Endothelial cell of umbilical vein (primary cell): ENCODE results near the gene FUT3. TPM values are rescaled to one million over a fixed set of nuclear protein-coding genes. Genes with fewer than 3 reads are reported as not detected.

Experiments used
- BruUV-seq: library from RNA; stranded (reverse); fragments of 400-500 nt; replicated peaks from 2 replicates; lab custom pipeline; 2021; lab: Mats Ljungman, UMichigan
- CTCF ChIA-PET: fragments of 300-600, 350-600 bp; sonication (Branson Sonifier 250); formaldehyde crosslinking; loops from one replicate; lab custom pipeline; 2021; ENCODE audit warnings: antibody characterized with exemption, inconsistent platforms; lab: Charles Lee
- POLR2A ChIA-PET: fragments of 300-600, 350-600 bp; sonication (Branson Sonifier 250); formaldehyde crosslinking; loops from one replicate; lab custom pipeline; 2021; ENCODE audit warnings: antibody characterized with exemption, inconsistent platforms; lab: Charles Lee
- DNase-seq: peaks from one replicate; pipeline ENCODE4 v3.0.0-alpha.2; 2011; ENCODE audit warnings: low read depth, low spot score
- FAIRE-seq: peaks from 2 replicates; lab custom pipeline; 2011; peaks lifted over from hg19 to GRCh38; lab: Jason Lieb, UNC
- H2AFZ ChIP-seq: 2 replicates; pipeline ENCODE4 v1.6.0; 2012; ENCODE audit warnings: low read depth, low read length, control low read depth, inconsistent platforms
- H3K27ac ChIP-seq: 2 replicates; pipeline ENCODE4 v1.5.1; 2011; ENCODE audit warnings: low read depth, mild to moderate bottlenecking, control low read depth, low read length, moderate library complexity; ENCODE audit not compliant: insufficient read depth
- H3K27me3 ChIP-seq, 2 experiments: 2 replicates each; pipeline versions ENCODE4 v1.6.0 to v1.6.1; 2011; ENCODE audit warnings: low read length in 2 of 2, mixed read lengths in 1 of 2; ENCODE audit not compliant: control insufficient read depth in 2 of 2, insufficient read depth in 2 of 2
- H3K36me3 ChIP-seq, 2 experiments: 2 replicates in 1 of 2; 3 replicates in 1 of 2; pipeline ENCODE4 v1.5.1; 2011; ENCODE audit warnings: low read length in 2 of 2, mild to moderate bottlenecking in 1 of 2, moderate library complexity in 1 of 2; ENCODE audit not compliant: control insufficient read depth in 2 of 2, insufficient read depth in 2 of 2; ENCODE audit errors: extremely low read depth in 1 of 2
- H3K4me1 ChIP-seq: 3 replicates; pipeline ENCODE4 v1.5.1; 2011; ENCODE audit warnings: mild to moderate bottlenecking, low read length; ENCODE audit not compliant: control insufficient read depth, insufficient read depth; ENCODE audit errors: extremely low read depth
- H3K4me2 ChIP-seq: 2 replicates; pipeline ENCODE4 v1.6.1; 2011; ENCODE audit warnings: low read length, control low read depth, mixed read lengths; ENCODE audit not compliant: insufficient read depth
- H3K4me3 ChIP-seq, 3 experiments: fragments of 200-600 bp in 1 of 3; sonication (generic), shearing (Covaris generic) in 1 of 3; replicated peaks in 1 of 3; 2 replicates each; pipeline ENCODE4 v1.5.1; 2011 to 2016; ENCODE audit warnings: control low read depth in 3 of 3, low read length in 3 of 3, mild to moderate bottlenecking in 2 of 3, inconsistent platforms in 1 of 3, low read depth in 1 of 3, moderate library complexity in 1 of 3; ENCODE audit not compliant: insufficient read depth in 1 of 3
- H3K79me2 ChIP-seq: 2 replicates; pipeline ENCODE4 v1.6.0; 2012; ENCODE audit warnings: low read length, inconsistent platforms; ENCODE audit not compliant: control insufficient read depth, insufficient read depth
- H3K9ac ChIP-seq: replicated peaks from 2 replicates; pipeline ENCODE3; 2011; ENCODE audit warnings: low read length, control low read depth; ENCODE audit not compliant: insufficient read depth; ENCODE audit errors: extremely low read depth
- H3K9me1 ChIP-seq: replicated peaks from 3 replicates; pipeline ENCODE4 v1.6.0; 2011; ENCODE audit warnings: mild to moderate bottlenecking, low read length; ENCODE audit not compliant: control insufficient read depth, insufficient read depth; ENCODE audit errors: extremely low read depth
- H3K9me3 ChIP-seq: replicated peaks from 2 replicates; pipeline ENCODE4 v1.5.1; 2012; ENCODE audit warnings: low read length, inconsistent platforms; ENCODE audit not compliant: control insufficient read depth, insufficient read depth
- H4K20me1 ChIP-seq: replicated peaks from 2 replicates; pipeline ENCODE3; 2011; ENCODE audit warnings: mild to moderate bottlenecking, low read length; ENCODE audit not compliant: control insufficient read depth, insufficient read depth; ENCODE audit errors: extremely low read depth
- EZH2 ChIP-seq: IDR thresholded peaks from 2 replicates; pipeline ENCODE4 v1.6.1; 2012; ENCODE audit warnings: borderline replicate concordance, low read depth, mild to moderate bottlenecking, moderate library complexity, low read length, inconsistent platforms; ENCODE audit not compliant: severe bottlenecking
- FOS ChIP-seq: IDR thresholded peaks from 2 replicates; pipeline ENCODE4 v1.6.1; 2011; ENCODE audit warnings: mild to moderate bottlenecking, low read length, moderate library complexity, borderline replicate concordance; ENCODE audit not compliant: insufficient read depth
- GATA2 ChIP-seq: IDR thresholded peaks from 2 replicates; pipeline ENCODE4 v1.7.0; 2011; ENCODE audit warnings: low read depth, mild to moderate bottlenecking, moderate library complexity, mixed read lengths, low read length; ENCODE audit not compliant: insufficient read length, insufficient read depth
- JUN ChIP-seq: IDR thresholded peaks from 2 replicates; pipeline ENCODE4 v1.6.1; 2011; ENCODE audit warnings: borderline replicate concordance, low read depth; ENCODE audit not compliant: insufficient read length, insufficient read depth
- MAX ChIP-seq: IDR thresholded peaks from 2 replicates; pipeline ENCODE4 v1.6.1; 2011; ENCODE audit not compliant: insufficient read depth, insufficient read length
- MYC ChIP-seq: IDR thresholded peaks from one replicate; pipeline ENCODE4 v1.6.1; 2011; ENCODE audit warnings: mild to moderate bottlenecking, low read depth, low read length
- POLR2A ChIP-seq: IDR thresholded peaks from 2 replicates; pipeline ENCODE4 v1.6.1; 2012; ENCODE audit warnings: low read depth, mild to moderate bottlenecking, control low read depth, low read length
- POLR2AphosphoS5 ChIP-seq: IDR thresholded peaks from 2 replicates; pipeline ENCODE4 v1.6.1; 2012; ENCODE audit warnings: low read depth, mild to moderate bottlenecking, control low read depth, low read length, moderate library complexity; ENCODE audit not compliant: insufficient read depth
- dilution Hi-C: fragments of 300-500 bp; cut with MboI; formaldehyde crosslinking; loops from one replicate; pipeline ENCODE4 v1.15.0; 2019; ENCODE audit warnings: low sequenced_read_pairs; ENCODE audit not compliant: extremely low pct_ligation_motif_present
- intact Hi-C: fragments of 100-400 bp; cut with micrococcal nuclease; formaldehyde crosslinking; loops from one replicate; pipeline ENCODE4 v1.10.0; 2022
- polyA plus RNA-seq, 4 experiments: library from polyadenylated mRNA; depleted of rRNA in 3 of 4; stranded (reverse) in 3 of 4; unstranded in 1 of 4; fragments of >200 nt; gene quantifications; 2 replicates each; pipeline versions ENCODE4 v1.2.1 to v1.2.3, GENCODE V29; 2011 to 2012; ENCODE audit warnings: missing spikeins in 1 of 4
- total RNA-seq: library from RNA; stranded (reverse); gene quantifications from 2 replicates; pipeline ENCODE4 v1.2.3, GENCODE V29; 2021
- TF ChIP-seq, protein P1 (sequence below), 2 donors: IDR thresholded peaks; 1 replicate in 1 of 2; 2 replicates in 1 of 2; pipeline ENCODE4 v1.5.1; 2011; ENCODE audit warnings: low read length in 2 of 2, mild to moderate bottlenecking in 2 of 2, moderate library complexity in 2 of 2, control low read depth in 1 of 2, inconsistent platforms in 1 of 2, low read depth in 1 of 2; ENCODE audit not compliant: insufficient read depth in 1 of 2; ENCODE audit errors: extremely low read depth in 1 of 2

Gene FUT3
- total and polyA plus RNA-seq, 2 donors (not counting 3 experiments of a cell fraction or from before 2014, with no cell fraction given): not detected

DNA sequence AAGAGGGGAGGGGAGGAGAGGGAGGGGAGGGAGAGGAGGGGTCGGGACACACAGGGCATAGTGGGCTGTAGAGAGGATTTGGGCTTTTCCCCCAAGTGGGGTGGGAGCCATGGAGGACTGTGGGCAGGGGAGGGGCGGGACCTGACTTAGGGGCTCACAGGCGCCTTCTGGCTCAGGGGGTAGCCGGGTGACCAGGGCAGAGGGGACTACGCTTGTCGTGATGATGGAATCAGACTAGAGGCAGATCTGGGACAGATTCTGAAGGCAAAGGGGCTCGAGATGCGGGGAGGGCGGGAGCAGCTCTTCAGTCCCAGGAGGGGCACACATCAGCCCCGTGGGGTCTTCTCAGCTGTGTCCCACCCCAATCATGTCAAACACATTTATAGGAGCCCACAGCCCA, 38.9 kb upstream of the FUT3 start:
- BruUV-seq: no TSS peak
- Histone ChIP-seq H3K9me3 (no peaks in the 10 kb centered on the region), H3K4me2 (no peak overlapping the region), H4K20me1 (no peaks in the 10 kb centered on the region), H2AFZ (no peak overlapping the region), H3K4me1 (peaks cover 13% of the 10 kb centered on the region), H3K9ac (no peak overlapping the region), H3K27me3 (no peaks in the 10 kb centered on the region), H3K9me1 (no peaks in the 10 kb centered on the region), H3K27ac (no peak overlapping the region), H3K79me2 (no peaks in the 10 kb centered on the region), H3K36me3 (no peaks in the 10 kb centered on the region), H3K4me3 (no peak overlapping the region)
- dilution Hi-C loops (no loop called here), intact Hi-C loops (no loop called here)
- POLR2A ChIA-PET: interaction anchor here (0.7 kb wide), 1 partner anchor 62 kb away, joined by 3 read pairs; no protein-coding TSS in a partner anchor
- FAIRE-seq (no peak), DNase-seq (no peak)
- no peak for TF ChIP-seq POLR2A
- TF ChIP-seq, protein P1, sequence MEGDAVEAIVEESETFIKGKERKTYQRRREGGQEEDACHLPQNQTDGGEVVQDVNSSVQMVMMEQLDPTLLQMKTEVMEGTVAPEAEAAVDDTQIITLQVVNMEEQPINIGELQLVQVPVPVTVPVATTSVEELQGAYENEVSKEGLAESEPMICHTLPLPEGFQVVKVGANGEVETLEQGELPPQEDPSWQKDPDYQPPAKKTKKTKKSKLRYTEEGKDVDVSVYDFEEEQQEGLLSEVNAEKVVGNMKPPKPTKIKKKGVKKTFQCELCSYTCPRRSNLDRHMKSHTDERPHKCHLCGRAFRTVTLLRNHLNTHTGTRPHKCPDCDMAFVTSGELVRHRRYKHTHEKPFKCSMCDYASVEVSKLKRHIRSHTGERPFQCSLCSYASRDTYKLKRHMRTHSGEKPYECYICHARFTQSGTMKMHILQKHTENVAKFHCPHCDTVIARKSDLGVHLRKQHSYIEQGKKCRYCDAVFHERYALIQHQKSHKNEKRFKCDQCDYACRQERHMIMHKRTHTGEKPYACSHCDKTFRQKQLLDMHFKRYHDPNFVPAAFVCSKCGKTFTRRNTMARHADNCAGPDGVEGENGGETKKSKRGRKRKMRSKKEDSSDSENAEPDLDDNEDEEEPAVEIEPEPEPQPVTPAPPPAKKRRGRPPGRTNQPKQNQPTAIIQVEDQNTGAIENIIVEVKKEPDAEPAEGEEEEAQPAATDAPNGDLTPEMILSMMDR (IDR thresholded peaks at IDR 0.05; ENCODE audit: extremely low read depth in 1 of 2, insufficient read depth in 1 of 2, low read depth in 1 of 2, low read length in 2 of 2): no peak
- TF ChIP-seq MYC: no peak
- no peak for TF ChIP-seq GATA2
- TF ChIP-seq POLR2AphosphoS5: no peak
- TF ChIP-seq EZH2: no peak
- no peak for TF ChIP-seq FOS
- no peak for TF ChIP-seq MAX
- TF ChIP-seq JUN: no peak
- CTCF ChIA-PET: interaction anchor here (1.6 to 5.0 kb wide), 3 partner anchors 8 to 86 kb away, joined by 5 to 76 read pairs (median 10); partner anchors contain the start of gene NRTN
